GM18907 (cell line): Measurements from ENCODE around the gene PRIM2.
A peak's percentile ranks its signal among the peaks of the same experiment; 100 is the strongest.
"Not testable (repeated sequence)": the region's sequence is repeated elsewhere in the genome, so short reads cannot be mapped to it uniquely, and the experiment has no call there.

ENCODE experiments used
- ATAC-seq: cut with Tn5 transposase; IDR thresholded peaks from one replicate; pipeline ENCODE4 v1.9.1; 2021; ENCODE audit warnings: mild to moderate bottlenecking, moderate library complexity; ENCODE audit not compliant: unreplicated experiment

The PRIM2 gene

DNA sequence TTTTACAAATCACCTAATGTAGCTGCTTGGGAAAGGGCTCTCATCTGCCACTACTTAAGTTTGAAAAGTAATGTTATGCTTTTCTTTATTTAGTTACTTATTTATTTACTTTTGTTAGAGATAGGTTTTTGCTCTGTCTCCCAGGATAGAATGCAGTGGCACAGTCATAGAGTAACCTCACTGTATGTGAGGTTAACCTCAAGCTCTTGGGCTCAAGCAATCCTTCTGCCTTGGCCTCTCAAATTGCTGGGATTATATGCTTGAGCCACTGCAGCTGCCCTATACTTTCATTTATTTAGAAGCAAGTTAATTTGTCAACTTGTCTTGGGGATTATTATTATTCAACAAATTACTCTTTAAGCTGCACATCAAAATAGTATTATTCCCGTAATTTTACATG lies 255.4 kb downstream of the PRIM2 start:
- peak; percentile 79 for ATAC-seq

DNA sequence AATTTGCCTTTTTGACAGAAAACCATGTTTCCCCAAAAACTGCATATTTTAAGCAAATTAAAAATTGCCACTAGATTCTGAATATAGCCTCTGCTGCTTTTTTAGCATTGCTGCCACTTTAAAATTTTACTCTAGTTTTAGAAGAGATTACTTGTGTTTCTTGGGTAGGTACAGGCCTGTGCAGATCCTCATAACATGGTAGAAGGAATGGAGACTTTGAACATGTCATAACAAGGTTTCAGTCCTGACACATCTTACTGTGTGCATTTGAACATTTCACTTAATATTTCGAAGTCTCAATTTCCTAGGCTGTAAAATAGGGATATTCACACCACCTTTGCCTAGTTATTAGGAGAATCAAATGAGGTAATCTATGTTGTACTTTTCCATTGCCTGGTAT lies 259.6 kb downstream of the PRIM2 start:
- ATAC-seq, result not testable (repeated sequence)

DNA sequence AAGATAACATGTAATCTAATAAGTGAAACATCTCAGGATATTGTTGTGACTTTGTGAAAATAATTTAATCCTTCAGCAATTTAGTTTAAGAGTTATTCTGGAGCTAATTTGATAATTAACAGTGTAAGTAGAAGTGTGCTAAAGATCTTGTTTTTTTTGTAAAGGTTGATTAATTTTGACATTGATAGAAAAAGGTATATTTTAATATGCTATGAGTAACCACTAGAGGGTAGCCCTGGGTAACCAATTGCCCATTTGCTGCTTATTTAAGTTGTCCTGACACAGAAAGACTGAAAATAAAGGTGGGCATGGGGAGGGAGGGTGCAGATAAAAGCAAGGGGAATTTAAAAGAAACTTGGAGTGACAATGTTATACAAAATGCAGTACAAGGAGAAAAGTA lies 262.1 kb downstream of the PRIM2 start:
- peak; percentile 80 for ATAC-seq

DNA sequence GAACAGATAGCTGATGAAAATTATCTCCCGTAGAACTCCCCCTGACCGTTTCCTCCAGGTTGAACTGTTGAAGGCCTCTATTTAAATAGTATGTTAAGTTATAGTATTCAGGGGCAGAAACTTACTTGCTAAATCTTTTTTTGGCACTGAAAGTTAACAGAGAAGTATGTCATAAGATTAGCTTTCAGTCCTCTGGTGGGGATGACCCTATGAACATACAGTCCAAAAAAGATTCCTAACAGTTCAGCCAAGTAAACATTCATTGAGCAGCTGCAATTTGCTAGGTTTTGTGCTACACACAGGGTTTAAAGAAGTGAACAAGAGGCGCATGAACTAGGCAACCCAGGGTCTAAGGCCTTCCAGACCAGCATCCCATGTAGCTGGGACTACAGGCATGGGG lies 264.2 kb downstream of the PRIM2 start:
- ATAC-seq, result not testable (repeated sequence)

DNA sequence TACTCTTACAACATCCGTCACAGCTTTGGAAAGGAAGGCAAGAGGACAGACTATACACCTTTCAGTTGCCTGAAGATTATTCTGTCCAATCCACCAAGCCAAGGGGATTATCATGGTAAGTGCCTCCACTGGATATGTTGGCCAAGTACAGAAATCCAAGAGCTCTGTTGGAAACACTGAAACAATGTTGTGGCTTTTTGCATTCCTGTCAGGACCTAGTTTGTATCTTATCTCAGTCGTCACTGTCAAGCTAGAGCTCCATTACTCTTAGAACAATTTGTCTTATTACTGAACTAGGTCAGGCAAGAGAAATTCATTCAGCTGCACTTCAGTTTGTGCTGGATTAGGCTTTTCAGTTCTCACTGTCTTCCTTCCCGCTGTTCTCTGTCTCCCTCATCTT lies 283.7 kb downstream of the PRIM2 start:
- not testable (repeated sequence) for ATAC-seq

DNA sequence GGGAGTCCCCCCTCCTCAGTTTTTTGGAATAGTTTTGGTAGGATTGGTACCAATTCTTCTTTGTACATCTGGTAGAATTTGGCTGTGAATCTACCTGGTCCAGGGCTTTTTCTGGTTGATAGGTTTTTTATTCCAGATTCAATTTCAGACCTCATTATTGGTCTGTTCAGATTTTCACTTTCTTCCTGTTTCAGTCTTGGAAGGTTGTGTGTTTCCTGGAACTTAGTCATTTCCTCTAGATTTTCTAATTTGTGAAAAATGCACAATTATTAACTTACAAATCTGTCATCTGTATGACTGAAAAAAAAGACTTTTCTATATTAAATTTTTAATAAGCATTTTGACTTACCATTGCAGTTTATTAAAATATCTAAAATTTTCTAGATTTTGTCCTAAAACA lies 287.9 kb downstream of the PRIM2 start:
- ATAC-seq, result not testable (repeated sequence)

DNA sequence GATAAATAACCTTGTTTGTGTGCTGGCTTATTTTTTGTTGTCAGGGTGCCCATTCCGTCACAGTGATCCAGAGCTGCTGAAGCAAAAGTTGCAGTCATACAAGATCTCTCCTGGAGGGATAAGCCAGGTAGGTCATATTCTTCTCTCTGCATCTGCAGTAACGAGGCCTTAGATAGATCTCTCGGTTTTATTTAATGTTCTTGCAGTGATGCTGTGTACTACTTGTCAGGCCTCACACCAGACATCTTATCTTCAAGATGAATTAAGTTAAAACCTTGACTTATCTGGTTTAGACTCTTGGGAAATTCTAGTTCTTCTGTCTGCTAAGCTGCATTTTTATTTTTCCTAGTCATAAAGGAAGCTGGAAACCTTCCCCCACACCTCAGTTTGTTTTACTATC lies 288.9 kb downstream of the PRIM2 start:
- not testable (repeated sequence) for ATAC-seq

DNA sequence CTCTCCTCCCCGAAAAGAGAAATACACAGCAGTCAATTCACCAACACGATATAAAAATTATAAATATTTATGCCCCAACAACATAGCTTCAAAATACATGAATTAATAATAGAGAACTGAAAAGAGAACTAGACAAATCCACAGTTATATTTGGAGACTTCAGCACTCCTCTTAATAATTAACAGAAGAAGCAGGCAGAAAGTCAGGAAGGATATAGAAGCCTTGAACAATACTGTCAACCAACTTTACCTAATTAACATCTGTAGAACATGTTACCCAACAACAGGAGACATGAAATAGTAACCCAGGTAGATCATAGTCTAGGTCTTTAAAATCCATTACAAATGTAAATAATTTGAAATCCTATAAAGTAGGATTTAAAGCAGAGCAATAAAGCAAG lies 293.2 kb downstream of the PRIM2 start:
- peak; percentile 47 for ATAC-seq

DNA sequence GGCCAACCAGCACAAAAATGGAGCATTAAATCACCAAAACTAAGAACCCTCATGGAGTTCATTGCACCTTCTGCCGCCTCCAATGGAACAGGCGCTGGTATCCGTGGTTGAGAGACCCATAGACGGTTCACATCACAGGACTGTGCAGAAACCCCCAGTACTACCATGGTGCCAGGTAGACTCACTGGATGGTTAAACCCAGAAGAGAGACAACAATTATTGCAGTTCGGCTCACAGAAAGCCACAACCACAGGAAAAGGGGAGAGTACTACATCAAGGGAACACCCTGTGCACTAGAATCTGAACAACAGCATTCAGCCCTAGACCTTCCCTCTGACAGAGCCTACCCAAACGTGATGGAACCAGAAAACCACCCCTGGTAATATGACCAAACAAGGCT lies 301.5 kb downstream of the PRIM2 start:
- not testable (repeated sequence) for ATAC-seq

DNA sequence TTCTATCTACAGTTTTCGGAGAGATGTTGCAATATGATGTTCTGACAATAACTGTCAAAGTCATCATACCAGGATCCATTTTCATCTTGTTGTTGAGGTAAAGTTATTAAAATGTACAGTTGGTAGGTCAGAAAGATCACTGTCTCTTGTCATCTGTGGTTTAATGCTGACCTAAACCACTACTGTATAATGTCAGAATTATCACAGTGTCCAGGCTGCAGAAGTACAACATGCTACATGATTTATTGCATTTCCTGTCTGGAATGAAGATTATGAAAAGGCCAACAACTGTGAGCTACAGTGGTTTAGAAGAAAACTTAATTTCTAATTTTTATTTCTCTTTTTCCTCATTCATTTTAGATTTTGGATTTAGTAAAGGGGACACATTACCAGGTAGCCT lies 314.3 kb downstream of the PRIM2 start:
- not testable (repeated sequence) for ATAC-seq

DNA sequence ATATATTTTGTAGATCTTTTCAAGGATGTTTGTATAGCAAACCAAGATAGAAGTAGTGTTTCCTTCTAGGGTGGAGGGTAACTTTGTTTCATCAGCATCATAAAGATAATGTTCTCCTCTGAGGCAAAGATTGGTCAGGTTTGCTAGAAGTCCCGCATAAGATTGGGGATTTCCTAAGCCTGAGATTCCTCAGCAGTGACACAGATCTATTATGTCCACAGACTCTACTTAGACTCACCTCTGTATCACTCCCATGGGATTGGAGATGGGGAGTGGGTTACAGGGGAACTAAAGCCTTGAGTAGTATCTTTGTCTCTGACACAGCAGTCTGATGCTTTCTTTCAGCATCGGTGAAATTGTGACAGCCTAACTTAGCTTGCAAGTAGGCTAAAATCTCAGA lies 341.1 kb downstream of the PRIM2 start:
- ATAC-seq, result not testable (repeated sequence)

DNA sequence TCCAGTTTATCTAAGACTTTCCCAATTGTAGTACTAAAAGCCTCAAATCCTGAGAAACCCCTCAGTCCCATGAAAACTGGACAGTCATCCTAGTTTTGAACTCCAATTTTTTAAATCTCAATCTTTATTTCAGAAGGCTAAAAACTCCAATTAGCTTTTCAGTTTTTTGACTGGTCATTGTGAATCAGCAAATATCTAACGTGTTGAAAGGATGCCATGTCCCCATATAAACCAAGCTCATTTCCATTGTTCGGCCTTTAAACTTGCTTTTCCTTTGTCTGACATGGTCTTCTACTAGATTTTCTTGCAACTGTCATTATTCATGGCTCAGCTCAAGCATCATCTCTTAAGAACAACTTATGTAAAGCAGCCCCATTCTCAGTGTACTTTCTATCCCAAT lies 342.4 kb downstream of the PRIM2 start:
- not testable (repeated sequence) for ATAC-seq

DNA sequence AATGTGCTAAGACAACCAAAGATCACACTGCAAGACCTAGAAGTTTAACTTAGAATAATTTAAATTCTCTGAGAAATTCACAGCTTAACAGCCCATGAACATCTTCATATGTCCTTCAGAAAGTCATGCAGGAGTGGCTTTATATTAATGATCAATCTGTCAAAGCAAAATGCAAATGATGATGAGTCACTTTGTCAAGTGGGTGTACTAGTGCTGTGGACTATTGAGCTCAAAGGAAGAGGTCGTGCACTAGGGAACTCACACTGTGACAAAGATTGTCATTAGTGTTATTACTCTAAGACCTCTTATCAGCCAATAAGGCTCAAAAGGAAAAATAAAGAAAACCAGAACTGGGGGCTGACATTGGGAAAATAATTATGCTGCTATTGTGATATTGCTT lies 343.5 kb downstream of the PRIM2 start:
- ATAC-seq, result peak; percentile 93

DNA sequence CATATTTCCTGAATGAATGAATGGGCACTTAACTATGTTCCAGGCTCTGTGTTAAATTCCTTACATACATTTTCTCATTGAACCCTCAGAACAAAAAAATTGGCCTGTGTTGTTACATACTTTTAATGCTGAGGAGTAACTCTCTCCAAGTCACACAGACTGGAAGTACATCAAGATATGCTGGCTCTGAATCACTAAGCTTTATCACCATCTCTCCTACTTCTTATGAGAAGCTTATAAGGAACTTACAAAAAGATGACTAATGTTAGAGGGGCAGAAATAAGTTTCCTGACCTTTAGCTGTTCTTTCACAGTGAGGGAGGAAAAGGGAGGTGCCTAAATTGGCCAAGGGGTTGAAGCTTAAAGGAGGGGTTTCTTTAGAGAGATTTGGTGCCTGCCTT lies 350.7 kb downstream of the PRIM2 start:
- not testable (repeated sequence) for ATAC-seq

DNA sequence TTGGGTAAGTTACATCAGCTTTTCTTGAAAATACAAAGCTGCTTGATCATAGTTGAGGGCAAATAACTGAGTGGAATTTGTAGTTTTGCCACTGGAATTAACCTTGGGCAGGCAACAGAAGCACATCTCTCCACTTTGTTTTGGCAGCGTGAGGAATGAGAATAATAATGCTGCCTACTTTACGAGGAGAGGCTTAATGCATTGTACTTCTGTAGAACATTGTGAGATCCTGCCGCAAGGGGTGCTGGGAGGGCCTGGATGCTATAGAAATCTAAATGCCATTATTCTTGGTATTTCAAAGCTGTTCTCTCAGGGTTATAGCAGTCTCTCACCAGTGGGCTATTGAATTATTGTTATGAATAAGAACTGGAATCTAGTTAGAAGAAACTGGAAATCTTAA lies 353.8 kb downstream of the PRIM2 start:
- ATAC-seq, result not testable (repeated sequence)

DNA sequence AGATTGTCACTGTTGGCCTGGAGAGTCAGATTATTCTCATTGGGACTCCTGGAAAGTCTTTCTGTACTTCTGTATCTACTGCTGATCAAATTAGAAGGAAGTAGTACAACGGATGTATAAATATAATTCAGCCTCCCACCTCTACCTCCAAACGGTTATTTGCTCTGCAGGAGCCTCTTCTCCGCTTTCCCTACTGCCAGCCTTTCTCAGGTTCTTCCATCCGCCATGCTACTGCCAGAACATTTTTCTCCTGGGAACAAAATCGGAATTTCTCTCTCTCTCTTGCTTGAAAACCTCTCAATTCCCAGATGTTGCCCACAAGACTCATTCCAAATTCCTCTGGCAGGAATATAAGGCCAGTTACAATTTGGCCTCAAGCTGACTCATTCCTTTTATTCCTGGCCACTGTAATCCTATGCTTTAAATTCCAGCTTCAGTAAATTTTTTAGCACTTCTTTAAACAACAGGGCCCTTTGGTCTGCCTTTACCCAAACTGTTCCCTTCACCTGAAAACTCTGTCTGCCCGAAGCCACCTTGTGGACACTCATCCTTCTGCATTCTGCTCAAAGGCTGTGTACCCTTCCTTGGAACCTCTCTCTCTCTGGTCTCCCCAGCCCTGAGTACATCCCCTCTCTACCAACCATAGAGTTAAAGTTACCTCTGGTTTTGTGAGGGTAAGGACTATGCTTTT lies 354.7 kb downstream of the PRIM2 start:
- ATAC-seq, result not testable (repeated sequence)

DNA sequence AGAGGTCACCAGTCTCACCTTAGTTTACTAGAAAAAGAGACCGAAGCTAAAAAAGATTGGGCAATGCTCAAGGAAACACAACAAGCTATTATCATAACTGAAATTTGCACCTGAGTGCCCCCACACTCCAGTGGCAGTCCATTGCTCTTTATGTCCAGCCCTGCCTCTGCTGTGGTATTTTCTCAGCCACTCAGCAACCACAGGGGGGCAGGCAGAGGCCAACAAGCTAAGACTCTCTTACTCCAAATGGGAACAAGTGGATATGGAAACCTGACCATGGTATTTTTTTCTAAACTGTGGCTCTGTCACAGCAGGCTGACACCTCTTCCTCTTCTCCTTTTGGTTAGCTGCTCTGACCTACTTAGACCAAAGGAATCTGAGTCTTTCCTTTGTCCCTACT lies 355.9 kb downstream of the PRIM2 start:
- ATAC-seq, result not testable (repeated sequence)

DNA sequence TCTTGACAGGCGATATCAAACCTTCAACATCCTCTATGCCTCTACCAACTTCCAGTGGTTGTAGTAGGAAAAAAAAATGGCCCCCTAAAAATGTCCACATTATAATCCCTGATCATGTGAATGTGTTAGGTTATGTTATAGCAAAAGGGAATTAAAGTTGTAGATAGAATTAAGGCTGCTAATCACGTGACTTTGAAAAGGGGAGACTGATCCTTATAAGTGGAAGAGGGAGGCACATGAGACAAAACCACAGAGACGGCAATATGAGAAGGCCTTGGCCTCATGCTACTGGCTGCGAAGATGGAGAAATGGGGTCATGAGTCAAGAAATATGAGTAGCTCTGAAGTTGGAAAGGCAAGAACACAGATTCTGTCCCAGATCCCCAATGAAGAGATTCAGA lies 358.0 kb downstream of the PRIM2 start:
- ATAC-seq, result not testable (repeated sequence)

DNA sequence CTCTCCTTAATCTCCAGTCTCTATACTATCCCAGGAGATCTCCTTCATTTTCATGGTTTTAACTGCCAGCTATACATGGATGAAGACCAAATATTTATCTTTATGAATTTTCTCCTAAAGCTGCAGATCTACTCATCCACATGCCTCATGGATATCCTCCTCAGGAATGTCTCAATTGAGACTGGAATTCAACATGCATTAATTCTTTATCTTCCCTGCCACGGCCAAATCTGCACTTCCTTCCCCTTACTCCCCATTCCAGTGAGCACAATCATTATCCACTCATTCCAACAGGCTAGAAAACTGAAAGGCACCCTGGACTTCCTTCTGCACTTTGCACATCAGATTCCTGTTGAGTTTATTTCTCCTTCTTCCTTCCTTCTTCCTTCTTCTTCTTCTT lies 379.0 kb downstream of the PRIM2 start:
- not testable (repeated sequence) for ATAC-seq
